H9 (cell line): Measurements from ENCODE around the gene MREG. TPM values are rescaled to one million over a fixed set of nuclear protein-coding genes. Genes with fewer than 3 reads are reported as not detected.

Experiments used
- DNase-seq: peaks from one replicate; pipeline ENCODE4 v3.0.0-alpha.2; 2017
- H2AFZ ChIP-seq: one replicate; pipeline ENCODE4 v1.6.1; 2013; ENCODE audit warnings: mild to moderate bottlenecking, low read length, control low read depth, moderate library complexity
- H2AK5ac ChIP-seq: 2 replicates; pipeline ENCODE4 v1.6.1; 2013; ENCODE audit warnings: low read length, control low read depth, mixed read lengths; ENCODE audit not compliant: insufficient read length
- H2BK120ac ChIP-seq: one replicate; pipeline ENCODE4 v1.6.1; 2013; ENCODE audit warnings: low read depth, mild to moderate bottlenecking, low read length, control low read depth, inconsistent platforms; ENCODE audit not compliant: poor library complexity, severe bottlenecking
- H2BK12ac ChIP-seq: 2 replicates; pipeline ENCODE4 v1.6.1; 2013; ENCODE audit warnings: low read length, control low read depth, mixed read lengths, low read depth; ENCODE audit not compliant: insufficient read length
- H2BK15ac ChIP-seq: 2 replicates; pipeline ENCODE4 v1.6.1; 2013; ENCODE audit warnings: low read depth, low read length, control low read depth
- H2BK20ac ChIP-seq: one replicate; pipeline ENCODE4 v1.6.1; 2013; ENCODE audit warnings: low read depth, mild to moderate bottlenecking, low read length, control low read depth, inconsistent platforms; ENCODE audit not compliant: poor library complexity, severe bottlenecking
- H2BK5ac ChIP-seq: 2 replicates; pipeline ENCODE4 v1.6.1; 2013; ENCODE audit warnings: low read length, control low read depth, mixed read lengths; ENCODE audit not compliant: insufficient read length
- H3K14ac ChIP-seq: 2 replicates; pipeline ENCODE4 v1.6.1; 2013; ENCODE audit warnings: low read length, control low read depth; ENCODE audit not compliant: insufficient read depth
- H3K18ac ChIP-seq: 2 replicates; pipeline ENCODE4 v1.6.1; 2013; ENCODE audit warnings: low read depth, mild to moderate bottlenecking, mixed read lengths, low read length, control low read depth; ENCODE audit not compliant: insufficient read length
- H3K23ac ChIP-seq: 2 replicates; pipeline ENCODE4 v1.6.1; 2013; ENCODE audit warnings: low read length, control low read depth, mixed read lengths, low read depth; ENCODE audit not compliant: insufficient read length
- H3K23me2 ChIP-seq: 2 replicates; pipeline ENCODE4 v1.6.1; 2013; ENCODE audit warnings: low read depth, mild to moderate bottlenecking, mixed read lengths, low read length, control low read depth; ENCODE audit not compliant: insufficient read length, poor library complexity, severe bottlenecking
- H3K27ac ChIP-seq: 2 replicates; pipeline ENCODE4 v1.5.1; 2013; ENCODE audit warnings: low read length, control low read depth, mixed read lengths, low read depth; ENCODE audit not compliant: insufficient read length
- H3K27me3 ChIP-seq: 2 replicates; pipeline ENCODE4 v1.6.1; 2013; ENCODE audit warnings: low read length, control low read depth, inconsistent platforms; ENCODE audit not compliant: insufficient read depth
- H3K4ac ChIP-seq: 2 replicates; pipeline ENCODE4 v1.6.1; 2013; ENCODE audit warnings: low read depth, mild to moderate bottlenecking, control low read depth, inconsistent platforms, low read length, moderate library complexity
- H3K4me1 ChIP-seq: 2 replicates; pipeline ENCODE4 v1.6.1; 2013; ENCODE audit warnings: low read length, control low read depth, inconsistent platforms; ENCODE audit not compliant: insufficient read depth
- H3K4me2 ChIP-seq: 2 replicates; pipeline ENCODE4 v1.6.1; 2013; ENCODE audit warnings: low read length, control low read depth, mixed read lengths; ENCODE audit not compliant: insufficient read length, insufficient read depth
- H3K56ac ChIP-seq: 2 replicates; pipeline ENCODE4 v1.6.1; 2013; ENCODE audit warnings: low read depth, mild to moderate bottlenecking, mixed read lengths, low read length, control low read depth; ENCODE audit not compliant: insufficient read length
- H3K79me1 ChIP-seq: 2 replicates; pipeline ENCODE4 v1.6.1; 2013; ENCODE audit warnings: low read depth, mild to moderate bottlenecking, moderate library complexity, low read length, control low read depth, inconsistent platforms; ENCODE audit not compliant: insufficient read depth, poor library complexity, severe bottlenecking
- H3K79me2 ChIP-seq: 2 replicates; pipeline ENCODE4 v1.6.1; 2013; ENCODE audit warnings: low read length, control low read depth, inconsistent platforms; ENCODE audit not compliant: insufficient read depth
- H3K9ac ChIP-seq: 2 replicates; pipeline ENCODE4 v1.6.1; 2013; ENCODE audit warnings: low read length, control low read depth, mixed read lengths; ENCODE audit not compliant: insufficient read length; ENCODE audit errors: extremely low read depth
- H3K9me3 ChIP-seq: one replicate; pipeline ENCODE4 v1.6.1; 2013; ENCODE audit warnings: low read depth, low read length, inconsistent platforms; ENCODE audit not compliant: control insufficient read depth
- H3T11ph ChIP-seq: one replicate; pipeline ENCODE4 v1.6.1; 2013; ENCODE audit warnings: mild to moderate bottlenecking, low read length, control low read depth, inconsistent platforms
- H4K20me1 ChIP-seq: one replicate; pipeline ENCODE4 v1.6.1; 2013; ENCODE audit not compliant: control insufficient read depth, insufficient read length, insufficient read depth
- H4K5ac ChIP-seq: 2 replicates; pipeline ENCODE4 v1.6.1; 2013; ENCODE audit warnings: low read depth, mild to moderate bottlenecking, mixed read lengths, low read length, control low read depth; ENCODE audit not compliant: insufficient read length
- H4K8ac ChIP-seq: replicated peaks from 2 replicates; pipeline ENCODE4 v1.6.1; 2013; ENCODE audit warnings: low read length, control low read depth, mixed read lengths, low read depth; ENCODE audit not compliant: insufficient read length
- H4K91ac ChIP-seq: 2 replicates; pipeline ENCODE4 v1.6.1; 2013; ENCODE audit warnings: low read depth, mild to moderate bottlenecking, moderate library complexity, mixed read lengths, low read length, control low read depth; ENCODE audit not compliant: insufficient read length
- H3K27ac Mint-ChIP-seq, 3 experiments: 2 replicates in 2 of 3; 3 replicates in 1 of 3; pipeline ENCODE4 v1.8.0; 2020 to 2021; ENCODE audit warnings: mixed read lengths in 3 of 3, mild to moderate bottlenecking in 1 of 3, moderate library complexity in 1 of 3
- H3K27me3 Mint-ChIP-seq: 2 replicates; pipeline ENCODE4 v1.8.0; 2021; ENCODE audit warnings: low read depth, mild to moderate bottlenecking, moderate library complexity, mixed read lengths
- H3K36me3 Mint-ChIP-seq, 3 experiments: 2 replicates in 2 of 3; 3 replicates in 1 of 3; pipeline ENCODE4 v1.8.0; 2020 to 2021; ENCODE audit warnings: low read depth in 3 of 3, mixed read lengths in 3 of 3; ENCODE audit not compliant: insufficient read depth in 1 of 3
- H3K4me1 Mint-ChIP-seq, 2 experiments: 2 replicates each; pipeline ENCODE4 v1.8.0; 2020; ENCODE audit warnings: mixed read lengths in 2 of 2
- H3K4me3 Mint-ChIP-seq, 2 experiments: 2 replicates in 1 of 2; 3 replicates in 1 of 2; pipeline ENCODE4 v1.8.0; 2020 to 2021; ENCODE audit warnings: mild to moderate bottlenecking in 2 of 2, mixed read lengths in 2 of 2, moderate library complexity in 1 of 2
- H3K9me3 Mint-ChIP-seq, 2 experiments: 2 replicates in 1 of 2; 3 replicates in 1 of 2; pipeline ENCODE4 v1.8.0; 2020; ENCODE audit warnings: mild to moderate bottlenecking in 2 of 2, mixed read lengths in 2 of 2, moderate library complexity in 1 of 2
- CTCF ChIP-seq: fragments of 200-600 bp; sonication (generic); conservative IDR thresholded peaks from 3 replicates; pipeline ENCODE4 v1.8.0; 2021; ENCODE audit warnings: antibody characterized with exemption, mild to moderate bottlenecking
- WGBS: extraction: QIAGEN DNeasy Blood & Tissue Kit; methylation state at CpG from one replicate; pipeline ENCODE4 v1.1.7; 2013; ENCODE audit warnings: missing lambda C conversion rate, low lambda C conversion rate, mixed read lengths; ENCODE audit not compliant: insufficient read length; ENCODE audit errors: extremely low coverage; 5-methylcytosine and 5-hydroxymethylcytosine counted together
- total RNA-seq: library from RNA; stranded (reverse); gene quantifications from 2 replicates; pipeline ENCODE4 v1.2.1, GENCODE V29; 2021

Gene MREG
- total RNA-seq, 1 experiment from 2014 or later = 21.8 TPM

- no peak overlapping the region for H3K4ac ChIP-seq
- H2BK12ac ChIP-seq = no peak overlapping the region
- H3K79me2 ChIP-seq = no peaks in the 10 kb centered on the region
- no peak for DNase-seq
- H2BK5ac ChIP-seq = no peak overlapping the region
- no peak overlapping the region for H3K56ac ChIP-seq
- H3K4me1 Mint-ChIP-seq = 0 out of 4 replicates have a peak, but pooled peaks cover 0 to 4% of the 10 kb centered on the region in 2 experiments
- H4K20me1 ChIP-seq = no peaks in the 10 kb centered on the region
- H2AK5ac ChIP-seq = no peak overlapping the region
- H2BK15ac ChIP-seq = no peak overlapping the region
- H3K79me1 ChIP-seq = no peaks in the 10 kb centered on the region
- no peaks in the 10 kb centered on the region for H3K27me3 Mint-ChIP-seq
- H3K4me3 Mint-ChIP-seq = no peak overlapping the region; a peak in 1 of 5 replicates
- no peak overlapping the region for H3K18ac ChIP-seq
- no peak overlapping the region for H3K23ac ChIP-seq
- H3K14ac ChIP-seq = no peak overlapping the region
- no peak overlapping the region for H2BK20ac ChIP-seq
- H3K9me3 Mint-ChIP-seq = no peaks in the 10 kb centered on the region
- H2AFZ ChIP-seq = no peak overlapping the region
- H3K4me1 ChIP-seq = no peaks in the 10 kb centered on the region
- WGBS = no CpG with 5 or more reads among the region's 7 CpGs
- H4K91ac ChIP-seq = no peak overlapping the region
- peaks cover 5 to 17% (median 9%) of the 10 kb centered on the region in 3 experiments; a peak in 5 of 7 replicates for H3K36me3 Mint-ChIP-seq
- H3K9ac ChIP-seq = no peak overlapping the region
- H4K5ac ChIP-seq = no peak overlapping the region
- H3K23me2 ChIP-seq = no peaks in the 10 kb centered on the region
- H2BK120ac ChIP-seq = no peak overlapping the region
- no peak overlapping the region for H4K8ac ChIP-seq
- no peak overlapping the region for H3K4me2 ChIP-seq
- no peaks in the 10 kb centered on the region for H3K9me3 ChIP-seq
- H3K27me3 ChIP-seq = no peaks in the 10 kb centered on the region
- no peak overlapping the region for H3T11ph ChIP-seq
- H3K27ac Mint-ChIP-seq = peak overlapping the region in 1 of 3 experiments; percentile 39; a peak in 1 of 7 replicates
- H3K27ac ChIP-seq = no peak overlapping the region
- TF ChIP-seq CTCF = no peak
These were observed 16.2 kb upstream of the MREG start for GRCh38 chr2:216029416-216030129.
